GM12801 (cell line): ENCODE results near the gene AP1S2.

Source experiments
- TF ChIP-seq, protein P1 (sequence below): IDR thresholded peaks from one replicate; pipeline ENCODE4 v1.5.1; 2011; ENCODE audit warnings: control low read depth; ENCODE audit not compliant: insufficient read length; ENCODE audit errors: extremely low read depth

AP1S2 gene

DNA sequence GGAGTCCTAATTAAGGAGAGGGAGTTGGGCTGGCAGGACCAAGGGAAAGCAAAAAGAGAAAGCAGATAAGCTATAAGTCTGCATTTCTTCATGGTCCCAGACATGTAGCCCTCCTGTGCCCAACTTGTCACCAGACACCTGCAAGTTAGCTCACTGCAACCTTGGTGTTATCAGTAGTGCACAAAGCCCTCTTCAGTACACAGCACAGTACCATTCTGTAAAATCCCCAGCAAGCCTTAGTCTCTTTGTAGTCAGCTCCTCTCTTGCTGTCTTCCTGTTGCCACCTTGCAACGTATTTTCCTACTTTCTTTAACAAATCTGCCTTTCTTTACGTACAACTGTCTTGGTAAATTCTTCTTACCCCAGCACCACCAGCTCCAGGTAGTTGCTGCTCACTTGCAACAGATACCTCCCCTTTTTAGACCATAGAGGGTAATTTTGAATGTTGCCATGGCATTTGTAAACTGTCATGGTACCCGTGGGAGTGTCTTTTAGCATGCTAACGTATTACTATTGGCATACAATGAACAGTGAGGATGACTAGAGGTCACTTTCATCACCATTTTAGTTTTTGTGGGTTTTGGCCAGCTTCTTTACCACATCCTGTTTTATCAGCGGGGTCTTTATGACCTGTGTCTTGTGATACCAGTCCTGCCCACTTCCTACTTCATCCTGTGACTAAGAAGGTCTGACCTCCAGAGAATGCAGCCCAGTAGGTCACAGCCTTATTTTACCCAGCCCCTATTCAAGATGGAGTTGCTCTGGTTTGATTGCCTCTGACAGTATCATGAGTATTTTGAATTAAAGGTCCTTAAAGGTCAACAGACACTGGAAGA lies 28.3 kb upstream of the AP1S2 start:
- TF ChIP-seq, protein P1, sequence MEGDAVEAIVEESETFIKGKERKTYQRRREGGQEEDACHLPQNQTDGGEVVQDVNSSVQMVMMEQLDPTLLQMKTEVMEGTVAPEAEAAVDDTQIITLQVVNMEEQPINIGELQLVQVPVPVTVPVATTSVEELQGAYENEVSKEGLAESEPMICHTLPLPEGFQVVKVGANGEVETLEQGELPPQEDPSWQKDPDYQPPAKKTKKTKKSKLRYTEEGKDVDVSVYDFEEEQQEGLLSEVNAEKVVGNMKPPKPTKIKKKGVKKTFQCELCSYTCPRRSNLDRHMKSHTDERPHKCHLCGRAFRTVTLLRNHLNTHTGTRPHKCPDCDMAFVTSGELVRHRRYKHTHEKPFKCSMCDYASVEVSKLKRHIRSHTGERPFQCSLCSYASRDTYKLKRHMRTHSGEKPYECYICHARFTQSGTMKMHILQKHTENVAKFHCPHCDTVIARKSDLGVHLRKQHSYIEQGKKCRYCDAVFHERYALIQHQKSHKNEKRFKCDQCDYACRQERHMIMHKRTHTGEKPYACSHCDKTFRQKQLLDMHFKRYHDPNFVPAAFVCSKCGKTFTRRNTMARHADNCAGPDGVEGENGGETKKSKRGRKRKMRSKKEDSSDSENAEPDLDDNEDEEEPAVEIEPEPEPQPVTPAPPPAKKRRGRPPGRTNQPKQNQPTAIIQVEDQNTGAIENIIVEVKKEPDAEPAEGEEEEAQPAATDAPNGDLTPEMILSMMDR, result no peak

DNA sequence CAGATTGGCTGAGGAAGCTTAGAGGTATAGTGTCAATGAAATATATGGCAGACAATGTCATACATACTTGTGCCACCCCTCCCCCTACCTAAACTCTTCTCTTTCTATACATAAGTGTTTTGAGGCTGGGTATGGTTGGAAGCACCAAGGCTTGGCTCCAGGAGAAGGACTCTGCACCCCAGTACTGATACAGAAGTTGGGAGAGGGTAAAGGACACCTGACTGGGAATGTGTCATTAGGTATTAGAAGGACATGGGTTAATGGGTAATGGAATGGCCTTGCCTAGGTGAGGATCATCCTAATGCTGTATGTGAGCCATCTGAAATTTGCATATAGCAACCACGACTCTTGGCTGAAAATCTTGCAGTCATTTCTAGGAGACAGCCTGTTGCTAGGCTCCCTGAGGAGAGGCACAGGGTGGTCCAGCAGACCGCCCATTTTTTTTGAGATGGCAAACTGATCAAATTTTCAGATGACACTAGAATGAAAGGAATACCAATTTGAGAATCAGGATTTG lies 26.8 kb upstream of the AP1S2 start:
- TF ChIP-seq, protein P1, result no peak

DNA sequence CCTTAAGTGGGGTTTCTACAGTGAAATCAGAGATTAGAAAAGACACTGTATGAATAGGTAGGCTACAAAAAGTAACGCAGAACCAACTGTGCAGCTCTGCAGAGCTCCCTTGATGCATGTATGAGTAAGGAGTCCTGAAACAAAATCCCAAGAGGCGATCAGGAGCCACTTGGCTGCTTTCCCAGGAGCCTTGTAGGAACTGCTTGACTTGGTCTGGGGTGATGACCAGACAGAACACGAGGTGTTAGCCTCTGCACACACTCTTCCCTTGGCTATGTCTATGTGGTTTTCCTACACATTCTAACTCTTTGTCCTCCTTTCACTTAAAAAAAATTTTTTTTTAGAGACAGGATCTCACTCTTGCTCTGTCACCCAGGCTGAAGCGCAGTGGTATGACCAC lies 22.8 kb upstream of the AP1S2 start:
- TF ChIP-seq, protein P1, result no peak

DNA sequence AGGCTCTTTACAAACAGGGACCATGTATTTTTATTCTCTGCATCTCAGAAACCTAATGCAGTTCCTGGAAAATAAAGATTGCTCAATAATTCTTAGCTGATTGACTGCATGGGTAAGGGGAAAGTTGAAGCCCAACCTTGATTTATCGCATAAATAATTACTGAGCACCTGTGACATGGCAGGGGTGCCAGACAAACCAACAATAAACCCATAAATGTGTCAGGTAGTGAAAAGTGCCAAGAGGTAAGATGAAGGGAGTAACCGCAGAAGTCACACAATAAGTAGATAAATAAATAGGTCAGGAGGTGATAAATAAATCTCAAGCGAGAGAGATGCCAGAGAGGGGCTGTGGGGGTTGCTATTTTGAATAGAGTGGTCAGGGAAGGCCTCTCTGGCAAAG lies 20.1 kb upstream of the AP1S2 start:
- TF ChIP-seq, protein P1, result no peak

DNA sequence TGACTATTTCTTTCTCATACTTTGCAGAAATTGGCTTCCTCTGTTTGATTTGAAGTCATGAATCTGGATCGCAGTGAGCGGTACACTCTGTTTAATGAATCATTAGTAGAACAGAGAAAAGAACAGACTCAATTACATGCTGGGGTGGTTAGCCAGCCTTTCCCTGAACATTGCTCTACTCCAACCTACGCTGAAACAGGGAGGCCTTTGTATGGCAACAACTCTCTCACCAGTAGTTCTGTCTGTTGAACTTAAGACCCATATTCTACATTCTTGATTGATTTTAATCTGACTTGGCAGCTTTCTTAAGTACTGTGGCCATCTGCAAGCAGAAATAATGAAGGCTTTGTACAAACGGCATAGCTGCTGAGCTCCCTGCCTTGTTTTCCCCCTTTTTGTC lies 19.0 kb upstream of the AP1S2 start:
- TF ChIP-seq, protein P1, result no peak

DNA sequence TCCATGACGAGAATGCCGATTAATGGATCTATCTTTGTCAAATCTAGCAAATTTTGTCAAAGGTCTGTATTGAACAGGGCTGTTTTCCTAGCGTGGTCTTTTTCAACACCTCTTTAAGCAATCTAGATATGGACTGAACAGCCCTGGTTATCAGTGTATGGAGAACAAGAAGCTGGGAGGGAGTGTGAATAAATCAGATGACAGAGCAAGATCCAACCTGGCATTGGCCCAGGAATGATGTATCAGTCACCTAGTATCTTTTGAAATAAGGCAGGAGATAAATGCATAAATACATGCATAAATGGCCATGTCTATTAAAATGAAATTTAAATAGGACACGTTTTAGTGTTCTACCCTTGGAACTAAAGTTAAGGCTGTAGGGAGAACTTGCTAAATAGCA lies 15.7 kb upstream of the AP1S2 start:
- TF ChIP-seq, protein P1, result no peak

DNA sequence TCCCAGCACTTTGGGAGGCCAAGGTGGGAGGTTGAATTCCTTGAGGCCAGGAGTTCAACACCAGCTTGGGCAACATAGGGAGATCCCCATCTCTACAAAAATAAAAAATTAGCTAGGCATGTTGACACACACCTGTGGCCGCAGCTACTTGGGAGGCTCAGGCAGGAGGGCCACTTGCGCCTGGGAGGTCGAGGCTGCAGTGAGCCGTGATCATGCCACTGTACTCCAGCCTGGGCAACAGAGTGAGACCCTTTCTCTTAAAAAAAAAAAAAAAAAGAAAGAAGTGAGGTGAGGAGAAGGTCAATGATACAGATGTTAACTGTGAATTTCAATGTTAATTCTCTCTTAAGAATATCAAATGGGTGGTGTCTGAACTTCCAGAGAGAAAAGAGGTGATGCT lies 15.1 kb upstream of the AP1S2 start:
- TF ChIP-seq, protein P1, result no peak
